Stomach smooth muscle (tissue), 2 donors: ENCODE results near the gene ATMIN.

Experiments
- H3K27ac ChIP-seq: one replicate; pipeline ENCODE4 v1.7.0; 2013; ENCODE audit warnings: mild to moderate bottlenecking, low read length, inconsistent platforms
- H3K27me3 ChIP-seq, 2 donors: one replicate each; pipeline ENCODE4 v1.7.0; 2013; ENCODE audit warnings: low read length in 2 of 2; ENCODE audit not compliant: insufficient read depth in 2 of 2, control insufficient read depth in 1 of 2
- H3K36me3 ChIP-seq, 2 donors: one replicate each; pipeline ENCODE4 v1.7.0; 2013; ENCODE audit warnings: low read length in 2 of 2; ENCODE audit not compliant: control insufficient read depth in 2 of 2, insufficient read depth in 2 of 2
- H3K4me1 ChIP-seq: one replicate; pipeline ENCODE4 v1.7.0; 2013; ENCODE audit warnings: low read length; ENCODE audit not compliant: control insufficient read depth, insufficient read depth
- H3K4me3 ChIP-seq, 2 donors: one replicate each; pipeline ENCODE4 v1.7.0; 2013; ENCODE audit warnings: low read length in 2 of 2
- H3K9ac ChIP-seq, 2 donors: one replicate each; pipeline ENCODE4 v1.7.0; 2013; ENCODE audit warnings: low read length in 2 of 2, mild to moderate bottlenecking in 1 of 2
- H3K9me3 ChIP-seq, 2 donors: one replicate each; pipeline ENCODE4 v1.7.0; 2013; ENCODE audit warnings: low read length in 2 of 2; ENCODE audit not compliant: control insufficient read depth in 2 of 2
- donor health status: healthy.
- donor health status: Pancreatic carcinoma.

Gene ATMIN

GRCh38 chr16:81040131-81040530 lies 4.5 kb downstream of the ATMIN start:
- Histone ChIP-seq H3K9me3 (no peaks in the 10 kb centered on the region), H3K4me1 (peaks cover 17% of the 10 kb centered on the region), H3K9ac (no peak overlapping the region), H3K27me3 (no peaks in the 10 kb centered on the region), H3K27ac (no peak overlapping the region), H3K36me3 (peaks cover 26 to 32% of the 10 kb centered on the region in 2 donors), H3K4me3 (no peak overlapping the region)

- peaks cover 33 to 38% of the 10 kb centered on the region in 2 donors for H3K36me3 ChIP-seq
These were observed 5.2 kb downstream of the ATMIN start for GRCh38 chr16:81040842-81041241.

GRCh38 chr16:81041696-81042095 lies 6.1 kb downstream of the ATMIN start:
- peaks cover 33 to 38% of the 10 kb centered on the region in 2 donors for H3K36me3 ChIP-seq
- H3K27me3 ChIP-seq, result no peaks in the 10 kb centered on the region
- H3K4me1 ChIP-seq, result peaks cover 11% of the 10 kb centered on the region
- H3K4me3 ChIP-seq, result no peak overlapping the region
- no peak overlapping the region for H3K27ac ChIP-seq
- H3K9me3 ChIP-seq, result no peaks in the 10 kb centered on the region
- no peak overlapping the region for H3K9ac ChIP-seq

More at GRCh38 chr16:81040842-81041241, 5.2 kb downstream of the ATMIN start:
- peaks cover 13% of the 10 kb centered on the region for H3K4me1 ChIP-seq
- H3K27me3 ChIP-seq, result no peaks in the 10 kb centered on the region
- no peak overlapping the region for H3K4me3 ChIP-seq
- no peak overlapping the region for H3K27ac ChIP-seq
- no peak overlapping the region for H3K9ac ChIP-seq
- no peaks in the 10 kb centered on the region for H3K9me3 ChIP-seq

- no peak overlapping the region for H3K4me3 ChIP-seq
- H3K4me1 ChIP-seq, result peaks cover 2% of the 10 kb centered on the region
- H3K9me3 ChIP-seq, result no peaks in the 10 kb centered on the region
- H3K9ac ChIP-seq, result no peak overlapping the region
- H3K27ac ChIP-seq, result no peak overlapping the region
- peaks cover 33 to 38% of the 10 kb centered on the region in 2 donors for H3K36me3 ChIP-seq
- H3K27me3 ChIP-seq, result no peaks in the 10 kb centered on the region
These were observed 7.2 kb downstream of the ATMIN start for GRCh38 chr16:81042821-81043220.

GRCh38 chr16:81053761-81054160 lies 18.1 kb downstream of the ATMIN start:
- Histone ChIP-seq H3K9ac (no peak overlapping the region), H3K9me3 (no peaks in the 10 kb centered on the region), H3K27me3 (no peaks in the 10 kb centered on the region), H3K4me3 (no peak overlapping the region), H3K4me1 (no peaks in the 10 kb centered on the region), H3K36me3 (no peaks in the 10 kb centered on the region), H3K27ac (no peak overlapping the region)

- no peak overlapping the region for H3K27ac ChIP-seq
- H3K4me3 ChIP-seq, result no peak overlapping the region
- H3K9me3 ChIP-seq, result no peaks in the 10 kb centered on the region
- H3K4me1 ChIP-seq, result no peaks in the 10 kb centered on the region
- no peaks in the 10 kb centered on the region for H3K36me3 ChIP-seq
- no peaks in the 10 kb centered on the region for H3K27me3 ChIP-seq
- H3K9ac ChIP-seq, result no peak overlapping the region
These were observed 25.1 kb downstream of the ATMIN start for GRCh38 chr16:81060576-81061306.

GRCh38 chr16:81061307-81061640 lies 25.6 kb downstream of the ATMIN start:
- Histone ChIP-seq H3K27me3 (no peaks in the 10 kb centered on the region), H3K27ac (no peak overlapping the region), H3K4me3 (no peak overlapping the region), H3K9me3 (no peaks in the 10 kb centered on the region), H3K9ac (no peak overlapping the region), H3K4me1 (no peaks in the 10 kb centered on the region), H3K36me3 (no peaks in the 10 kb centered on the region)

- Histone ChIP-seq H3K27ac (no peak overlapping the region), H3K36me3 (no peaks in the 10 kb centered on the region), H3K9me3 (no peaks in the 10 kb centered on the region), H3K4me3 (no peak overlapping the region), H3K4me1 (no peaks in the 10 kb centered on the region), H3K9ac (no peak overlapping the region), H3K27me3 (no peaks in the 10 kb centered on the region)
These were observed 26.4 kb downstream of the ATMIN start for GRCh38 chr16:81061871-81062608.

- Histone ChIP-seq H3K4me1 (no peaks in the 10 kb centered on the region), H3K36me3 (no peaks in the 10 kb centered on the region), H3K4me3 (no peak overlapping the region), H3K27ac (no peak overlapping the region), H3K9me3 (no peaks in the 10 kb centered on the region), H3K27me3 (no peaks in the 10 kb centered on the region), H3K9ac (no peak overlapping the region)
These were observed 31.0 kb downstream of the ATMIN start for GRCh38 chr16:81066681-81067080.

- no peak overlapping the region for H3K4me3 ChIP-seq
- no peak overlapping the region for H3K9ac ChIP-seq
- no peak overlapping the region for H3K27ac ChIP-seq
- H3K36me3 ChIP-seq, result no peaks in the 10 kb centered on the region
- H3K27me3 ChIP-seq, result no peaks in the 10 kb centered on the region
- no peaks in the 10 kb centered on the region for H3K4me1 ChIP-seq
- no peaks in the 10 kb centered on the region for H3K9me3 ChIP-seq
These were observed 31.5 kb downstream of the ATMIN start for GRCh38 chr16:81067166-81067565.

GRCh38 chr16:81069063-81069462 lies 33.4 kb downstream of the ATMIN start:
- no peaks in the 10 kb centered on the region for H3K36me3 ChIP-seq
- H3K9me3 ChIP-seq, result no peaks in the 10 kb centered on the region
- H3K4me3 ChIP-seq, result no peak overlapping the region
- H3K27me3 ChIP-seq, result no peaks in the 10 kb centered on the region
- H3K9ac ChIP-seq, result no peak overlapping the region
- no peak overlapping the region for H3K27ac ChIP-seq
- no peaks in the 10 kb centered on the region for H3K4me1 ChIP-seq
